ENCODE results near the gene TAF6.

DNA sequence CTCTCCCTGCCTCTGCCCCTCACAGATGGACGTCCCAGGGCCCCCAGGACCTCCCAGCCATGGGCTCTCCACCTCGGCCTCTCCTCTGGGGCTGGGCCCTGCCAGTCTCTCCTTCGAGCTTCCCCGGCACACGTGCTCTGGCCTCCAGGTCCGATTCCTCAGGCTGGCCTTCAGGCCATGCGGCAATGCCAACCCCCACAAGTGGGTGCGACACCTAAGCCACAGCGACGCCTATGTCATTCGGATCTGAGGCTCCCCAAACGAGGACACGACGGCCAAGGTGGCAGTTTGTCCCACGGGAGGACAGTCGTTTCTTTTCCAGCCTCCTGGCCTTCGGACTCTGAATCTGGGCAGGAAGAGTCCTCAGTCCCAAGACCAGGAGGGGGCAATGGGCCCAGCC, 12.5 kb downstream of the TAF6 start:
- TF ChIP-seq, protein P1, sequence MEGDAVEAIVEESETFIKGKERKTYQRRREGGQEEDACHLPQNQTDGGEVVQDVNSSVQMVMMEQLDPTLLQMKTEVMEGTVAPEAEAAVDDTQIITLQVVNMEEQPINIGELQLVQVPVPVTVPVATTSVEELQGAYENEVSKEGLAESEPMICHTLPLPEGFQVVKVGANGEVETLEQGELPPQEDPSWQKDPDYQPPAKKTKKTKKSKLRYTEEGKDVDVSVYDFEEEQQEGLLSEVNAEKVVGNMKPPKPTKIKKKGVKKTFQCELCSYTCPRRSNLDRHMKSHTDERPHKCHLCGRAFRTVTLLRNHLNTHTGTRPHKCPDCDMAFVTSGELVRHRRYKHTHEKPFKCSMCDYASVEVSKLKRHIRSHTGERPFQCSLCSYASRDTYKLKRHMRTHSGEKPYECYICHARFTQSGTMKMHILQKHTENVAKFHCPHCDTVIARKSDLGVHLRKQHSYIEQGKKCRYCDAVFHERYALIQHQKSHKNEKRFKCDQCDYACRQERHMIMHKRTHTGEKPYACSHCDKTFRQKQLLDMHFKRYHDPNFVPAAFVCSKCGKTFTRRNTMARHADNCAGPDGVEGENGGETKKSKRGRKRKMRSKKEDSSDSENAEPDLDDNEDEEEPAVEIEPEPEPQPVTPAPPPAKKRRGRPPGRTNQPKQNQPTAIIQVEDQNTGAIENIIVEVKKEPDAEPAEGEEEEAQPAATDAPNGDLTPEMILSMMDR (conservative IDR thresholded peaks at IDR 0.05) = no peak
- TF ChIP-seq ZFX (IDR thresholded peaks at IDR 0.05) = no peak

Data from C4-2B (cell line).